ENCODE results near the gene NUPR1. TPM values are rescaled to one million over a fixed set of nuclear protein-coding genes. Genes with fewer than 3 reads are reported as not detected.
A peak's percentile ranks its signal among the peaks of the same experiment; 100 is the strongest.

Gene NUPR1
- total and polyA plus RNA-seq, 4 donors, result 8.0 to 828 (median 202) TPM

GRCh38 chr16:28543072-28543471, 4.3 kb upstream of the NUPR1 start:
- no peak overlapping the region for H3K9ac ChIP-seq (ENCODE audit: insufficient read depth in 1 of 2, low read length in 2 of 2)
- no peak for ATAC-seq (ENCODE audit: insufficient read depth, low FRiP score)
- H3K27me3 ChIP-seq (ENCODE audit: control insufficient read depth in 3 of 3, insufficient read depth in 3 of 3, low read length in 2 of 3), result no peaks in the 10 kb centered on the region
- peak in 1 of 3 donors; percentile 23 for DNase-seq
- H3K27ac ChIP-seq (ENCODE audit: low read depth in 1 of 2, low read length in 1 of 2), result no peak overlapping the region
- no peak overlapping the region for H3K4me3 ChIP-seq
- TF ChIP-seq, protein P1, sequence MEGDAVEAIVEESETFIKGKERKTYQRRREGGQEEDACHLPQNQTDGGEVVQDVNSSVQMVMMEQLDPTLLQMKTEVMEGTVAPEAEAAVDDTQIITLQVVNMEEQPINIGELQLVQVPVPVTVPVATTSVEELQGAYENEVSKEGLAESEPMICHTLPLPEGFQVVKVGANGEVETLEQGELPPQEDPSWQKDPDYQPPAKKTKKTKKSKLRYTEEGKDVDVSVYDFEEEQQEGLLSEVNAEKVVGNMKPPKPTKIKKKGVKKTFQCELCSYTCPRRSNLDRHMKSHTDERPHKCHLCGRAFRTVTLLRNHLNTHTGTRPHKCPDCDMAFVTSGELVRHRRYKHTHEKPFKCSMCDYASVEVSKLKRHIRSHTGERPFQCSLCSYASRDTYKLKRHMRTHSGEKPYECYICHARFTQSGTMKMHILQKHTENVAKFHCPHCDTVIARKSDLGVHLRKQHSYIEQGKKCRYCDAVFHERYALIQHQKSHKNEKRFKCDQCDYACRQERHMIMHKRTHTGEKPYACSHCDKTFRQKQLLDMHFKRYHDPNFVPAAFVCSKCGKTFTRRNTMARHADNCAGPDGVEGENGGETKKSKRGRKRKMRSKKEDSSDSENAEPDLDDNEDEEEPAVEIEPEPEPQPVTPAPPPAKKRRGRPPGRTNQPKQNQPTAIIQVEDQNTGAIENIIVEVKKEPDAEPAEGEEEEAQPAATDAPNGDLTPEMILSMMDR (IDR thresholded peaks at IDR 0.05; ENCODE audit: control extremely low read depth, extremely low read depth), result no peak
- H3K9me3 ChIP-seq (ENCODE audit: control insufficient read depth in 4 of 4, insufficient read depth in 3 of 4, low read length in 3 of 4), result peaks cover 0 to 3% (median 0%) of the 10 kb centered on the region in 4 donors
- H3K36me3 ChIP-seq (ENCODE audit: control insufficient read depth in 4 of 4, insufficient read depth in 4 of 4, low read length in 4 of 4), result no peaks in the 10 kb centered on the region
- WGBS, 2 donors, result 35 to 51% methylated on average over 7 of the region's 7 CpGs
- peaks cover 0 to 8% (median 1%) of the 10 kb centered on the region in 5 donors for H3K4me1 ChIP-seq (ENCODE audit: control insufficient read depth in 5 of 5, insufficient read depth in 5 of 5, low read length in 5 of 5)

DNA sequence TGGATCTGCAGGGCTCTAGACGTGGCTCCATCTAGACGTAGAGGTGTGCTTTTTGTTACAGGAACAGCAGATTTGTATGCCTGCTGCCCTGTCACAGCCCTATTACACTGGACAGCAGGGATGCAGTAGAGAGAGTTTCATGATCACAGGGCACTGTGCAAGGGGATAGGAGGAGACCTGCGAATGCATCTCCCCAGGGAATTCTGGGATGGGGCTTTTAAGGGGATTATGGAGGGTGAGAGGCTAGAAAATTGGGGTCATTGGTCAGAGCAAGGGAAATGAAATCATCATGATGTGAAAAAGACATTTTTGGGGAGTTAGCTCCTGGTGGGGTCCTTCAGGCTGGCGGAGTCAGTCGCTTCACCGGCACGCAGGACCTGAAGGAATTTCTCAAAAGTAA, 3.9 kb upstream of the NUPR1 start:
- peak overlapping the region in 1 of 2 donors; percentile 68 for H3K27ac ChIP-seq (ENCODE audit: low read depth in 1 of 2, low read length in 1 of 2)
- 59 to 83% methylated on average over 7 of the region's 7 CpGs for WGBS, 2 donors
- DNase-seq (no peak), ATAC-seq (ENCODE audit: insufficient read depth, low FRiP score) (no peak)
- H3K9me3 ChIP-seq (ENCODE audit: control insufficient read depth in 4 of 4, insufficient read depth in 3 of 4, low read length in 3 of 4), result peaks cover 0 to 3% (median 0%) of the 10 kb centered on the region in 4 donors
- no peaks in the 10 kb centered on the region for H3K36me3 ChIP-seq (ENCODE audit: control insufficient read depth in 4 of 4, insufficient read depth in 4 of 4, low read length in 4 of 4)
- no peak overlapping the region for H3K4me3 ChIP-seq
- TF ChIP-seq, protein P1 (IDR thresholded peaks at IDR 0.05; ENCODE audit: control extremely low read depth, extremely low read depth), result no peak
- H3K27me3 ChIP-seq (ENCODE audit: control insufficient read depth in 3 of 3, insufficient read depth in 3 of 3, low read length in 2 of 3), result no peaks in the 10 kb centered on the region
- H3K4me1 ChIP-seq (ENCODE audit: control insufficient read depth in 5 of 5, insufficient read depth in 5 of 5, low read length in 5 of 5), result peaks cover 0 to 12% (median 5%) of the 10 kb centered on the region in 5 donors
- H3K9ac ChIP-seq (ENCODE audit: insufficient read depth in 1 of 2, low read length in 2 of 2), result no peak overlapping the region

- Histone ChIP-seq H3K36me3 (ENCODE audit: control insufficient read depth in 4 of 4, insufficient read depth in 4 of 4, low read length in 4 of 4) (peaks cover 0 to 5% (median 0%) of the 10 kb centered on the region in 4 donors), H3K4me1 (ENCODE audit: control insufficient read depth in 5 of 5, insufficient read depth in 5 of 5, low read length in 5 of 5) (peaks cover 0 to 19% (median 6%) of the 10 kb centered on the region in 5 donors), H3K9me3 (ENCODE audit: control insufficient read depth in 4 of 4, insufficient read depth in 3 of 4, low read length in 3 of 4) (peaks cover 0 to 3% (median 0%) of the 10 kb centered on the region in 4 donors), H3K9ac (ENCODE audit: insufficient read depth in 1 of 2, low read length in 2 of 2) (no peak overlapping the region), H3K27me3 (ENCODE audit: control insufficient read depth in 3 of 3, insufficient read depth in 3 of 3, low read length in 2 of 3) (no peaks in the 10 kb centered on the region), H3K4me3 (no peak overlapping the region), H3K27ac (ENCODE audit: low read depth in 1 of 2, low read length in 1 of 2) (no peak overlapping the region)
- WGBS, 2 donors, result 83 to 89% methylated on average over 3 of the region's 3 CpGs
- peak in 1 of 3 donors; percentile 14 for DNase-seq
- no peak for ATAC-seq (ENCODE audit: insufficient read depth, low FRiP score)
- TF ChIP-seq, protein P1 (IDR thresholded peaks at IDR 0.05; ENCODE audit: control extremely low read depth, extremely low read depth), result no peak
Observed at GRCh38 chr16:28540346-28540745, 1.6 kb upstream of the NUPR1 start.

Measured in lung (tissue), 12 donors.